NCI-H1694 treated with DMSO at 0.1 percent for 48 hours (cell line): ENCODE results near the gene KIAA1671.
"Not testable (repeated sequence)": the region's sequence is repeated elsewhere in the genome, so short reads cannot be mapped to it uniquely, and the experiment has no call there.

ENCODE experiments used
- DNase-seq: peaks from one replicate; lab custom pipeline; 2025; lab: John Stamatoyannopoulos, UW

The KIAA1671 gene

DNA sequence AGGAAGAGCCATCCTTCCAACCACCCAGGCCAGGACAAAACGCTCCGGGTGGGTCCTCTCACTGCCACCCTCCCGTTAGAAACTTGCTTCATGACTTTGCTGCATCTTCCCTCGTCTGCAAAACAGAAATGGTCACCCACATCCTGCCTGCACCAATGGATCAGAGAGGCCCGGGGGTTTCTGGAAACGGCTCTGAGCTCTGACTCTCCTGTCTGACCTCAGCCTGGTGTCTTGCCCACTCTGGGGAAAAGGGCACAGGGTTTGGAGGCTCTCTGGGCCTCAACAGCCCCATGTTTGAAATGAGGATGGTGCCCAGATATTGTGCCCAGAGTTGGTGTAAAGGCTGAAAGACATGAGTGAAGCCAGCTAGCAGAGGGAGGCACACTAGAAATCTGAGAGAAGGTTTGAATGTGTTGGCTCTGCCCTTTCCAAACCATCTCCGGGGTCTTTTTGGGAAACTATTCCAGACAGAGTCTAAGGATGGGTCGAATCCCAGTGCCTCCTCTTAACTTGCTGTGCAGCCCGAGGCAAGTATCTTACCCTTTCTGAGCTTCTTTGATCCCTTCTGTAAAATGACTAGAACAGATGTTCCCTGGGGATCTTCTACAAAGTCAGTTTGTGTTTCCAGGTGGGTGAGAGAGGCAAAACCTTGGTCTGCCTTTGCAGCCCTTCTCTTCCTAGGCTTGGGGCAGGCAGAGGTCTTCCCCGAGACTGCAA, 249.2 kb downstream of the KIAA1671 start:
- no peak for DNase-seq

- peak; percentile 46 for DNase-seq
Measured at GRCh38 chr22:25202290-25202921, 249.9 kb downstream of the KIAA1671 start.

- DNase-seq: no peak
Measured at GRCh38 chr22:25203082-25203481, 250.6 kb downstream of the KIAA1671 start.

DNA sequence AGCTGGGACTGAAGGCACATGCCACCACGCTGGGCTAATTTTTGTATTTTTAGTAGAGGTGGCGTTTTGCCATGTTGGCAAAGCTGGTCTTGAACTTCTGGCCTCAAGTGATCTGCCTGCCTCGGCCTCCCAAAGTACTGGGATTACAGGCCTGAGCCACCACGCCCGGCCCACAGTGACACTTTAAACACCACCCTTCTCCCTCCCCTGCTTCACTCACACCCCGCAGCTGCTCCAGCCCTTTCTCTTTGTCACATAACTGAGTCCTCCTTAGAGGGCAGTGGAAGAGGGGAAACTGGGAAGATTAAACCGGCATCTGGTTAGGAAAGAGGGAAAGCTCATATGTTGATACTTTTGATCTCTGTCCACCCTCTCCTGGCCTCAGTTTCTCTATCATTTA, 252.0 kb downstream of the KIAA1671 start:
- not testable (repeated sequence) for DNase-seq

DNA sequence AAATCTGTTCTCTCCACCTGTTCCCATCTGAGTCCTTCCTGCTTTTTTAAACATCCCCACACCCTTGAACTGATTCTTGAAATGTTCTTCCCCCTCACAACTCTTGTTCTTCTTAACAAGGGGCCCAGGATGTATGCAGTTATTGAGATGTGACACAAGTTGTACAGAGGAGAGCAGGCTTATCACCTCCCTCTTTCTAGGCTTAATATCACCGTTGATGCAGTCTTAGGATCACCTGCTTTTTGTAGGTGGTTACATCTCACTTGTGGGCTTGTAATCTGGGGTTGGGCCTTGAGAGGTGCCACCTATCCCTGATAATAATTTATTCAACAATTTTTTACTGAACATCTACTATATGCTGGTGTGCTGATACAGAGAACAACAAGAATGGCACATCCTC, 253.3 kb downstream of the KIAA1671 start:
- no peak for DNase-seq

GRCh38 chr22:25206998-25207397, 254.5 kb downstream of the KIAA1671 start:
- DNase-seq: no peak

DNA sequence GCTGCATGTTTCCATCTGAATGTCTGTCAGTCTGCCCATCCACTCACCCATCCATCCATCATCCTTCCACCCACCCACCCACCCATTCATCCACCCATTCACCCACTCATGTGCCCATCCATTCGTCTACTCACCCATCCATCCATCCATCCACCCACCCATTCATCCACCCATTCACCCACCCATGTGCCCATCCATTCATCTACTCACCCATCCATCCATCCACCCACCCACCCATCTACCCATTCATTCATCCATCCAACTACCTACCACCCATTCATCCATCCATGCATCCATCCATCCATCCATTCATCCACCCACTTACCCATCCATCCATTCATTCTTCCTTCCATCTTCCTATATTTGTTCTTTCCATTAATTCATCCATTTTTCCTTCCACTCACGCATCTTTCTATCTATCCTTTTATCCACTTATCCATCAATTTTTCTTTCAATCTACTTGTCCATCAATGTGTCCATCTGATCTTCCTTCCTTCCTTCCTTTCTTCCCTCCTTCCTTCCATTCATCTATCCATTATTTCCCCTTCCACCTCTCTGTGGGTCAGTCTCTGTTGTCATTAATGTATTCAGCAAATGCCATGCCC, 255.1 kb downstream of the KIAA1671 start:
- DNase-seq: no peak

- no peak for DNase-seq
Measured at GRCh38 chr22:25208328-25208727, 255.8 kb downstream of the KIAA1671 start.

DNA sequence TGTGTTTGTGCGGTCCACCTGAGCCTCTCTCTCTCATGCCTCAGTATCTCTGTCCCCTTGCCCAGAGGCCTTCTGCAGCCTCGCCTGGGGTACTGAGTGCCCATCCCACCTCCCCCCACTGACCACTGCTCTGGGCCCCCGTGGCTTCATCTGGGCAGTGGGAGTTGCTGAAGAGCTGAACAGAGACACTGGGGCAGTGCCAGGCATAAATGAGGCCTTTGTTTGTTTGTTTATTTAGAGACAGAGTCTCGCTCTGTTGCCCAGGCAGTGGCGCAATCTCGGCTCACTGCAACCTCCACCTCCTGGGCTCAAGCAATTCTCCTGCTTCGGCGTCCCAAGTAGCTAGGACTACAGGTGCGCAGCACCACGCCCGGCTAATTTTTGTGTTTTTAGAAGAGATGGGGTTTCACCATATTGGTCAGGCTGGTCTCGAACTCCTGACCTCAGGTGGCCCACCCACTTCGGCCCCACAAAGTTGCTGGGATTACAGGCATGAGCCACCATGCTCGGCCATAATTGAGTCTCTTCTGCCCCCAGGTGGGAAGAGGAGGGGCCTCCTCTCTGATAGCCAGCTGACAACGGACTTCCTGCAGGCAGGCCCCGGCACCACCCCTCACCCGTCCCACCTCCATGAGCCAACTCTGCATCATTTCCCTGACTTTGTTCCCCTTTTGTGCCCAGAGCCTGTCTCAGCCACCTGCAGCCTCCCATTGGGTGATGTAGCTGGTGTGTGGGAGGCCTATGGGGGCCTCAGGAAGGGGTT, 256.4 kb downstream of the KIAA1671 start:
- no peak for DNase-seq

DNA sequence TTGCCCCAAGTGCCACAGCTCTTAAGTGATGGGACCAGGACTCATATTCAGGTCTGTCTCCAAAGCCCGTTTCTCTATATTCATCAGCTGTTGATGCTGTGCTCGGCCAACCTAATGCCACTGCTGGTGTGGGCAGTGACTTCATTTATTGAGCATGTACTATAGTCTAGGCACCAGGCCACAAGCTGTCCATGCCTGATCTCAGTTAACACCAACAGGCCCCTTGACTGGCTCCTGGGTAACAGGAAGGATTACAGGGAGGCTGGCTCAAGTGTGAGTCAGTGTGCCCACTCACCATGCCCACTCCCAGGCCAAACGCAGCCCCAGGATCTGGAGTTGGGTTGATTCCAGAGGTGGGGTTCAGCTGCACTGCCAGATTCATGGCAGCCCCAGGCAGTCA, 258.3 kb downstream of the KIAA1671 start:
- no peak for DNase-seq

DNA sequence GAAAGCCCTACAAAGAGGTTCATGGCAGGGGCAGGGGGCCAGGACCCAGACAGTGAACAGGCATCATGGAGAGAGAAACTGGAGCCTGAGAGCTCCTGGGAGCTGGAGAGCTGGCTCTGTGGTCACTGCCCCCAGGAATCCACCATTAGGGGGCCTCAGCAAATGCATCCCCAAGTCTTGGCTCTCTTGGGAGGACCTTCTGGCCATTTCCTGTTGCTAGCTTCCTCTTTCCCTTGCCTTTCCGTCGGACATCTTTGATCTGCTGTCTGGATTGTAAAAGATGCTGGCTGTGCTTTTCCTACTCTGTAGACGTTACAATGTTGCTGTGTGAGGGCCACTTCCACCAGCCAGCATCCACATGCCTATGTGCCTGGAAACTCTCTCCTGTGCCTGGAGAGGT, 259.8 kb downstream of the KIAA1671 start:
- no peak for DNase-seq

DNA sequence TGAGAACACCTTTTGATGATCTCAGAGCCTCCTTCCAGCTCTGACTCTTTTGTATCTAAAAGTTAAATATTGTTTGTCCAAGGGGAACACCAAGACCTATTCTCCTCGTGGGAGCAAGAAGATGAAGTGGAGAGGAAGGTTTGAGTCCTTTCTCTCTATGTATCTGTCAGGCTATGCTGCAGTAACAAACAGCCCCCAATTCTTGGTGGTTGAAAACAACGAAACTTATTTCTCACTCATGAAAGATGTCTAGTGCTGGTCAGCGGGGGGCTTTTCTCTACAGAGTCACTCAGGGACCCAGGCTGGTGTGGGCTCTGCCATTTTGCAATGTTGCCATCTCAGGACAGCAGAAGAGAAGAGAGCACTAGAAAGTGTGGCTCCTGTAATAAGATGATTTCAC, 260.7 kb downstream of the KIAA1671 start:
- DNase-seq: no peak

DNA sequence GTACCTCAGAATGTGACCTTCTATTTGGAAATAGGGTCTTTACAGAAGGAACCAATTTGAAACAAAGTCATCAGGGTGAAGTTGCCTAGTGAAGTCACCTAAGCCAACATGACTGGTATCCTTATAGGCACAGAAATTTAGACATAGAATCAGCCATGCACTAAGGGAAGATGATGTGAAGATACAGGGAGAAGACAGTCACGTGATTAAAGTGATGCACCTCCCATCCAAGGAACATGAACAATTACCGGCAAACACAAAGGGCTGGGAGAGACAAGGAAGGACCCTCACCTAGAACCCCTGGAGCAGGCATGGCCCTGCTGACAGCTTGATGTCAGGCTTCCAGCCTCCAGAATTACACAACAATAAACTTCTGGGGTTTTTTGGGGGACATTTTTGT, 263.7 kb downstream of the KIAA1671 start:
- no peak for DNase-seq

GRCh38 chr22:25219211-25219689, 266.7 kb downstream of the KIAA1671 start, which contains the start of gene CRYBB2:
Gene CRYBB2 (plus strand): TSS chr22:25219639. CDS start chr22:25221430, 1,791 bp downstream.
- DNase-seq: no peak

GRCh38 chr22:25219948-25220442, 267.5 kb downstream of the KIAA1671 start:
- no peak for DNase-seq

DNA sequence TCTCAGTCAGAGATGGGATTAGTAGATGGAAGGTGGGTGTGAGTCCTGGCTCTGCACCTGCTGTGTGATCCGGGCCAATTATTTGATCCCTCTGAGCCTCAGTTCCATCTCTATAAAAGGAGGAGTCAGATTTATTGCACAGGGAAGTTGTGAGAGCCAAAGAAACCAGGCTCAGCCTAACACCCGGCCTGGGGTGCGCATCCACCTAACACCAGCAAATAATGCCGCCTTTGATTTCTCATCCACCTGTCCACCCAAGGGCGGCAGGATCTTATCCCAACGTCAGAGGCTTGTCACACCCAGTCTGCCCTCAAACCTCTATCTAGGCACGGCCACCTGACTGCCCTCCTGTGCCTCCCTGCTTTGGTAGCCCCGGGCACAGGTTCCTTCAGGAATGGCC, 269.3 kb downstream of the KIAA1671 start:
- DNase-seq: no peak

DNA sequence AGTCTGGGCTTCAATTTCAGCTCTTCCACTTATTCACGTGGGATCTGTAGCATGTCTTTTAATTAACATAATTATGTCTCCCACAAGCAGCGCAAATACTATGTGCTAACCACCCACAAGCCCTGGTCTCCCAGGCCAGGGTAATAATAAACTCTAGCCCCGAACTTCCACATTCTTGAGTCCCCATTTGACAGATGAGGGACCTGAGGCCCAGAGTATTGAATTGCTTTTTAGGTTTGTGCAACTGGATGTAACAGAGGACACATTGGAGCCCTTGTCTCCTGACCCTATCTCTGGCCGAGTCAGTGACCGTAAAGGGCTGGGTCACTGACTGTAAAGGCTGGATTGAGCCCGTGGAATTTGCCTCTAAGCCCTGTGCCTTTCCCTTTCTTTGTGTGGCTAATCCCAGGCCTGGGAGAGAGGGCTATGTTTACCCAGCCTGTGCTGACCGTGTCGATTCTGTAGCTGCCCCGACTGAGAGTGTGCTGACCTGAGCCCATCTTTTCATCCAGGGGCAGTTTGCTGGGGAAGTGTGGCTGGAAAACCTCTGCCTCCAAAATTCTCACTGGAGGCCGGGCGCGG, 270.8 kb downstream of the KIAA1671 start:
- no peak for DNase-seq

DNA sequence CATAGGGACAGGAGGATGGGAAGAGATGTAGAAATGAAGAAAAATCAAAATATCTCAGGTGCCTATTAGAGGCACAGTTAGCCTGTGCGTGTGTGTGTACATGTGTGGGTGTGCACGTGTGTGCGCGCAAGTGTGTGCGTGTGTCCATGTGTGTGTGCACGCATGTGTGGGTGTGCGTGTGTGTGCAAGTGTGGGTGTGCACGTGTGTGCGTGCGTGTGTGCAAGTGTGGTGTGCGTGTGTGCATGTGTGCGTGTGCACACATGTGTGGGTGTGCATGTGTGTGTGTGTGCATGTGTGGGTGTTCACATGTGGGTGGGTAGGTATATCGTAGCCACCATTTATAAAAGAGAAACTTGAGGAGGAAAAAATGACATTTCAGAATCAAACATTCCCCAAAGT, 276.3 kb downstream of the KIAA1671 start:
- no peak for DNase-seq

DNA sequence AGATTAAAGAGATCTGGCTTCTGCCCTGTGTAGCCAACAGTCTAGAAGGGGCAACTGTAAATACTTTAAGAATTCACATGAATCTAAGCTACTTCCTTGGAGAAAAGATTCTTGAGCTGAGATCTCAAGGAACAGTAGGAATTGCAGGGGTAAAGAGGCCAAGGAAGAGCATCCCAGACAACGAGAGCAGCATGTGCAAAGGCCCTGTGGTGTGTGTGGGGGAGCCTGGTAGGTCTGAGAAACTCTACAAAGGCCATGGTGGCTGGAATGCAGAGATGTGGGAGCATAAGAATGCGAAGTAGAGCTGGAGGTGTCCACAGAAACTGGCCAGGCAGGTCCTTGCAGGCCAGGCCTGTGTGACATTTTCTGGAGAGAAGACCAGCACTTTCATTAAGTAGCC, 278.2 kb downstream of the KIAA1671 start:
- DNase-seq: not testable (repeated sequence)

DNA sequence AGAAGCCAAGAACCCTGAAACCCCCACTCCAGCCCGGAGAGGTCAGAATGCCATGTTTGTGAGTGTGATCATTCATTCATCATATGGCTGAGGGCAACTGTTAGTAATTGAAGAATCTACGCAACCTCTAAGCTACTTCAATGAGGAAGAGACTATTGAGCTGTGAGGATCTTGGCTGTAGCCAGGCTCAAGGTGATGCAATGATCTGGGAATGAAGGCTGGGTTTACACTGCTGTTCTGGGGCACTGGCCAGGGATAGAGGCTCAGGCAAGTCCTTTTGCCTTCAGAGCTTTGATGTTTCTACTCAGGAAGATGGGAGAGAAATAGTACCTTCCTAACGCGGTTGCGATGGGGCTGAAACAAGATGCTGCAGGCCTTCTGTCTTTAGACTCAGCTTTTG, 279.8 kb downstream of the KIAA1671 start:
- DNase-seq: no peak

DNA sequence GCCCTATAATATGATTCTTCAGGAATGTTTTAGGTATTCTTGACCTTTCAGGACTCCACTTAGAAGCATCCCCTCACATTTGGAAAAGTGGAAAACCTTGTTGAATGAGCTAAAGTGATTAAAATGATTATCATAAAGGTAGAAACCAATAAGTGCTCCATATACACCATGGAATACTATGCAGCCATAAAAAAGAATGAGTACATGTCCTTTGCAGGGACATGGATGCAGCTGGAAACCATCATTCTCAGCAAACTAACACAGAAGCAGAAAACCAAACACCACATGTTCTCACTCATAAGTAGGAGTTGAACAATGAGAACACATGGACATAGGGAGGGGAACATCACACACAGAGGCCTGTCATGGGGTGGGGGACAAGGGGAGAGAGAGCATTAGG, 281.2 kb downstream of the KIAA1671 start:
- DNase-seq: not testable (repeated sequence)
